A549 (cell line): ENCODE results near the gene MEMO1. TPM values are rescaled to one million over a fixed set of nuclear protein-coding genes. Genes with fewer than 3 reads are reported as not detected.

Experiments used
- ATAC-seq, 2 experiments: fragments of 200-7000 bp in 1 of 2; fragments of >200 bp in 1 of 2; cut with Nextera tagmentation in 1 of 2; cut with Tn5 transposase in 1 of 2; 3 replicates each; pipeline versions ENCODE4 v1.8.0 to v1.9.1; 2018 to 2020; ENCODE audit warnings: mild to moderate bottlenecking in 1 of 2, moderate library complexity in 1 of 2
- CTCF ChIA-PET: fragments of 300-600 bp; sonication (Branson Sonifier 250); formaldehyde crosslinking; extraction: SDS; loops from one replicate; lab custom pipeline; 2021; ENCODE audit warnings: antibody characterized with exemption, inconsistent platforms; lab: Yijun Ruan, JAX
- POLR2A ChIA-PET: fragments of 350-600 bp; formaldehyde crosslinking; extraction: SDS; loops from one replicate; lab custom pipeline; 2021; ENCODE audit warnings: antibody characterized with exemption, inconsistent platforms; lab: Yijun Ruan, JAX
- DNase-seq, 2 experiments: peaks; one replicate each; pipeline versions ENCODE4 v3.0.0 to v3.0.0-alpha.2; 2011 to 2016; ENCODE audit warnings: low read depth in 1 of 2, low spot score in 1 of 2
- FAIRE-seq: peaks from 2 replicates; lab custom pipeline; 2011; peaks lifted over from hg19 to GRCh38; lab: Jason Lieb, UNC
- H3K27ac ChIP-seq, 2 experiments: fragments of >200 bp; sonication (Bioruptor Twin); formaldehyde crosslinking; 3 replicates each; pipeline ENCODE4 v1.5.1; 2016 to 2017
- H3K4me1 ChIP-seq: fragments of >200 bp; sonication (Bioruptor Twin); formaldehyde crosslinking; 3 replicates; pipeline ENCODE4 v1.6.1; 2016
- H3K4me2 ChIP-seq: fragments of >200 bp; sonication (Bioruptor Twin); formaldehyde crosslinking; 3 replicates; pipeline ENCODE4 v1.6.1; 2016
- H3K4me3 ChIP-seq: fragments of >200 bp; sonication (Bioruptor Twin); formaldehyde crosslinking; 3 replicates; pipeline ENCODE4 v1.5.1; 2016
- H3K9me3 ChIP-seq: fragments of >200 bp; sonication (Bioruptor Twin); formaldehyde crosslinking; 3 replicates; pipeline ENCODE4 v1.6.1; 2016
- BCL3 ChIP-seq: fragments of >200 bp; sonication (Bioruptor Twin); formaldehyde crosslinking; IDR thresholded peaks from 3 replicates; pipeline ENCODE4 v1.6.1; 2016
- CBX8 ChIP-seq: fragments of 200-600 bp; sonication (generic); IDR thresholded peaks from 2 replicates; pipeline ENCODE4 v1.6.1; 2016
- CEBPB ChIP-seq, 2 experiments: fragments of >200 bp in 1 of 2; sonication (Bioruptor Twin) in 1 of 2; formaldehyde crosslinking in 1 of 2; IDR thresholded peaks; 2 replicates each; pipeline ENCODE4 v1.6.1; 2012 to 2016
- EHMT2 ChIP-seq: fragments of 200-600 bp; sonication (generic); IDR thresholded peaks from 2 replicates; pipeline ENCODE4 v1.6.1; 2016; ENCODE audit warnings: antibody characterized with exemption, low read depth, mild to moderate bottlenecking, moderate library complexity
- FOXS1 ChIP-seq: fragments of 250-450 bp; sonication (Bioruptor Pico); IDR thresholded peaks from 2 replicates; pipeline ENCODE4 v1.5.0; 2020; ENCODE audit warnings: mild to moderate bottlenecking, moderate library complexity
- HDAC2 ChIP-seq: fragments of 200-600 bp; sonication (generic); IDR thresholded peaks from 2 replicates; pipeline ENCODE4 v1.6.1; 2016
- HOXB5 ChIP-seq: fragments of 250-450 bp; sonication (Bioruptor Pico); IDR thresholded peaks from 2 replicates; pipeline ENCODE4 v1.5.0; 2020; ENCODE audit warnings: mild to moderate bottlenecking, moderate library complexity
- MAFK ChIP-seq: fragments of 450-650 bp; IDR thresholded peaks from 2 replicates; pipeline ENCODE4 v1.6.1; 2014; ENCODE audit not compliant: partially characterized antibody
- MAX ChIP-seq: IDR thresholded peaks from 2 replicates; pipeline ENCODE4 v1.6.1; 2012
- NFE2L2 ChIP-seq: fragments of 150-350 bp; conservative IDR thresholded peaks from 2 replicates; pipeline ENCODE4 v1.6.1; 2014; ENCODE audit warnings: low read length
- NR3C1 ChIP-seq: fragments of >200 bp; sonication (Bioruptor Twin); formaldehyde crosslinking; IDR thresholded peaks from 3 replicates; pipeline ENCODE4 v1.6.1; 2017
- POLR2A ChIP-seq: IDR thresholded peaks from 2 replicates; pipeline ENCODE4 v1.6.1; 2012; ENCODE audit warnings: mild to moderate bottlenecking, low read length
- POLR2AphosphoS2 ChIP-seq: conservative IDR thresholded peaks from 2 replicates; pipeline ENCODE4 v1.6.1; 2012; ENCODE audit warnings: low read length, improper control_type of control experiment, inconsistent platforms
- RAD21 ChIP-seq, 2 experiments: fragments of >200 bp in 1 of 2; sonication (Bioruptor Twin) in 1 of 2; formaldehyde crosslinking in 1 of 2; IDR thresholded peaks in 1 of 2; conservative IDR thresholded peaks in 1 of 2; 2 replicates in 1 of 2; 3 replicates in 1 of 2; pipeline ENCODE4 v1.6.1; 2012 to 2018; ENCODE audit warnings: inconsistent platforms in 1 of 2
- RARB ChIP-seq: fragments of 250-450 bp; sonication (Bioruptor Pico); IDR thresholded peaks from 2 replicates; pipeline ENCODE4 v1.8.0; 2021; ENCODE audit warnings: mild to moderate bottlenecking, moderate library complexity
- RCOR1 ChIP-seq: fragments of 150-350 bp; IDR thresholded peaks from 2 replicates; pipeline ENCODE4 v1.6.1; 2014; ENCODE audit warnings: antibody characterized with exemption, low read length, low read depth
- RFX5 ChIP-seq: fragments of 450-650 bp; IDR thresholded peaks from 2 replicates; pipeline ENCODE4 v1.7.1; 2014; ENCODE audit warnings: antibody characterized with exemption, mild to moderate bottlenecking, moderate library complexity
- TP53 ChIP-seq: fragments of 250-450 bp; sonication (Bioruptor Pico); IDR thresholded peaks from 2 replicates; pipeline ENCODE4 v1.5.0; 2021; ENCODE audit warnings: mild to moderate bottlenecking, moderate library complexity
- ZNF302 ChIP-seq: fragments of 250-450 bp; sonication (Bioruptor Pico); IDR thresholded peaks from 2 replicates; pipeline ENCODE4 v1.9.0; 2021; ENCODE audit warnings: inconsistent platforms, mild to moderate bottlenecking, moderate library complexity
- WGBS: methylation state at CpG from one replicate; pipeline ENCODE4 v1.1.6; 2017; ENCODE audit errors: missing lambda C conversion rate; 5-methylcytosine and 5-hydroxymethylcytosine counted together
- polyA plus RNA-seq, 4 experiments: library from polyadenylated mRNA; depleted of rRNA in 3 of 4; stranded (reverse); fragments of >200 nt; fragmentation: RNase III in 1 of 4; extraction: RNeasy Plus Mini Kit Qiagen cat#74134 plus additional on column Dnase treatment in 1 of 4; gene quantifications; 2 replicates in 3 of 4; 3 replicates in 1 of 4; pipeline ENCODE4 v1.2.3, GENCODE V29; 2011 to 2017
- TF ChIP-seq, protein P1 (sequence below): fragments of 200-600 bp; sonication (generic); IDR thresholded peaks from 2 replicates; pipeline ENCODE4 v1.6.1; 2016; ENCODE audit warnings: antibody characterized with exemption, mild to moderate bottlenecking, moderate library complexity
- TF ChIP-seq, protein P2 (sequence below): fragments of >200 bp; sonication (Bioruptor Twin); formaldehyde crosslinking; IDR thresholded peaks from 3 replicates; pipeline ENCODE4 v1.5.1; 2016

The MEMO1 gene
- polyA plus RNA-seq, 2 of the 4 experiments (the other 2 are of a cell fraction): 80.2 to 87.0 TPM

DNA sequence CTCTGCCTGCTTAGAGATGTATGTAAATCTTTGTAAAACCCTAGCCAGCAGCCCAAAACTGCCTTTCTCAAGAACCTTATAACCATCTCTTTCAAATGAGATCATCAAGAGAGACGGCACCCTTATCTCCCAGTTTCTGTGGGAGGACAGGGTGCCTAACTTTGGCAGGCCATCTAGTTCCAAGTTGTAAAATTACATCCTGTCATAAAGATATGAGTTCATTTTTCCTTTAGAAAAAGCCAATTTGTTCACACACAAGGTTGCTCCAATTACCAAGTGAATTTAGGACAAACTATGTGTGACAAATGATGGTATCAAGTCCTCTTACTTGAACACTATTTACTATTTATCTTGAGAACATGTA is 65.3 kb downstream of the MEMO1 start:
- Histone ChIP-seq H3K4me1 (peaks cover 5% of the 10 kb centered on the region; the same call in 1 of the 3 replicates), H3K4me3 (no peak overlapping the region), H3K27ac (no peak overlapping the region), H3K9me3 (no peaks in the 10 kb centered on the region), H3K4me2 (no peak overlapping the region)
- CTCF ChIA-PET: no interaction called here
- 72% methylated on average over 1 of the region's 1 CpG for WGBS
- no peak for TF ChIP-seq RARB (CRISPR knock-in tag)
- TF ChIP-seq POLR2A: no peak
- TF ChIP-seq MAX: no peak
- TF ChIP-seq CEBPB (IDR thresholded peaks at IDR 0.05): no peak
- no peak for TF ChIP-seq NR3C1
- TF ChIP-seq BCL3: no peak
- TF ChIP-seq RFX5: no peak
- no peak for TF ChIP-seq HDAC2
- TF ChIP-seq RCOR1: no peak
- no peak for TF ChIP-seq CBX8
- TF ChIP-seq EHMT2: no peak
- no peak for TF ChIP-seq POLR2AphosphoS2
- no peak for TF ChIP-seq ZNF302 (CRISPR knock-in tag)
- TF ChIP-seq, protein P1, sequence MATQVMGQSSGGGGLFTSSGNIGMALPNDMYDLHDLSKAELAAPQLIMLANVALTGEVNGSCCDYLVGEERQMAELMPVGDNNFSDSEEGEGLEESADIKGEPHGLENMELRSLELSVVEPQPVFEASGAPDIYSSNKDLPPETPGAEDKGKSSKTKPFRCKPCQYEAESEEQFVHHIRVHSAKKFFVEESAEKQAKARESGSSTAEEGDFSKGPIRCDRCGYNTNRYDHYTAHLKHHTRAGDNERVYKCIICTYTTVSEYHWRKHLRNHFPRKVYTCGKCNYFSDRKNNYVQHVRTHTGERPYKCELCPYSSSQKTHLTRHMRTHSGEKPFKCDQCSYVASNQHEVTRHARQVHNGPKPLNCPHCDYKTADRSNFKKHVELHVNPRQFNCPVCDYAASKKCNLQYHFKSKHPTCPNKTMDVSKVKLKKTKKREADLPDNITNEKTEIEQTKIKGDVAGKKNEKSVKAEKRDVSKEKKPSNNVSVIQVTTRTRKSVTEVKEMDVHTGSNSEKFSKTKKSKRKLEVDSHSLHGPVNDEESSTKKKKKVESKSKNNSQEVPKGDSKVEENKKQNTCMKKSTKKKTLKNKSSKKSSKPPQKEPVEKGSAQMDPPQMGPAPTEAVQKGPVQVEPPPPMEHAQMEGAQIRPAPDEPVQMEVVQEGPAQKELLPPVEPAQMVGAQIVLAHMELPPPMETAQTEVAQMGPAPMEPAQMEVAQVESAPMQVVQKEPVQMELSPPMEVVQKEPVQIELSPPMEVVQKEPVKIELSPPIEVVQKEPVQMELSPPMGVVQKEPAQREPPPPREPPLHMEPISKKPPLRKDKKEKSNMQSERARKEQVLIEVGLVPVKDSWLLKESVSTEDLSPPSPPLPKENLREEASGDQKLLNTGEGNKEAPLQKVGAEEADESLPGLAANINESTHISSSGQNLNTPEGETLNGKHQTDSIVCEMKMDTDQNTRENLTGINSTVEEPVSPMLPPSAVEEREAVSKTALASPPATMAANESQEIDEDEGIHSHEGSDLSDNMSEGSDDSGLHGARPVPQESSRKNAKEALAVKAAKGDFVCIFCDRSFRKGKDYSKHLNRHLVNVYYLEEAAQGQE: no peak
- no peak for TF ChIP-seq MAFK
- no peak for TF ChIP-seq RAD21 (conservative IDR thresholded peaks at IDR 0.05 in 1 of 2, IDR thresholded peaks at IDR 0.05 in 1 of 2)
- TF ChIP-seq NFE2L2: no peak
- TF ChIP-seq HOXB5 (CRISPR knock-in tag): no peak
- TF ChIP-seq, protein P2, sequence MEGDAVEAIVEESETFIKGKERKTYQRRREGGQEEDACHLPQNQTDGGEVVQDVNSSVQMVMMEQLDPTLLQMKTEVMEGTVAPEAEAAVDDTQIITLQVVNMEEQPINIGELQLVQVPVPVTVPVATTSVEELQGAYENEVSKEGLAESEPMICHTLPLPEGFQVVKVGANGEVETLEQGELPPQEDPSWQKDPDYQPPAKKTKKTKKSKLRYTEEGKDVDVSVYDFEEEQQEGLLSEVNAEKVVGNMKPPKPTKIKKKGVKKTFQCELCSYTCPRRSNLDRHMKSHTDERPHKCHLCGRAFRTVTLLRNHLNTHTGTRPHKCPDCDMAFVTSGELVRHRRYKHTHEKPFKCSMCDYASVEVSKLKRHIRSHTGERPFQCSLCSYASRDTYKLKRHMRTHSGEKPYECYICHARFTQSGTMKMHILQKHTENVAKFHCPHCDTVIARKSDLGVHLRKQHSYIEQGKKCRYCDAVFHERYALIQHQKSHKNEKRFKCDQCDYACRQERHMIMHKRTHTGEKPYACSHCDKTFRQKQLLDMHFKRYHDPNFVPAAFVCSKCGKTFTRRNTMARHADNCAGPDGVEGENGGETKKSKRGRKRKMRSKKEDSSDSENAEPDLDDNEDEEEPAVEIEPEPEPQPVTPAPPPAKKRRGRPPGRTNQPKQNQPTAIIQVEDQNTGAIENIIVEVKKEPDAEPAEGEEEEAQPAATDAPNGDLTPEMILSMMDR: no peak
- no peak for FAIRE-seq
- DNase-seq: no peak
- POLR2A ChIA-PET: no interaction called here
- no peak for ATAC-seq

DNA sequence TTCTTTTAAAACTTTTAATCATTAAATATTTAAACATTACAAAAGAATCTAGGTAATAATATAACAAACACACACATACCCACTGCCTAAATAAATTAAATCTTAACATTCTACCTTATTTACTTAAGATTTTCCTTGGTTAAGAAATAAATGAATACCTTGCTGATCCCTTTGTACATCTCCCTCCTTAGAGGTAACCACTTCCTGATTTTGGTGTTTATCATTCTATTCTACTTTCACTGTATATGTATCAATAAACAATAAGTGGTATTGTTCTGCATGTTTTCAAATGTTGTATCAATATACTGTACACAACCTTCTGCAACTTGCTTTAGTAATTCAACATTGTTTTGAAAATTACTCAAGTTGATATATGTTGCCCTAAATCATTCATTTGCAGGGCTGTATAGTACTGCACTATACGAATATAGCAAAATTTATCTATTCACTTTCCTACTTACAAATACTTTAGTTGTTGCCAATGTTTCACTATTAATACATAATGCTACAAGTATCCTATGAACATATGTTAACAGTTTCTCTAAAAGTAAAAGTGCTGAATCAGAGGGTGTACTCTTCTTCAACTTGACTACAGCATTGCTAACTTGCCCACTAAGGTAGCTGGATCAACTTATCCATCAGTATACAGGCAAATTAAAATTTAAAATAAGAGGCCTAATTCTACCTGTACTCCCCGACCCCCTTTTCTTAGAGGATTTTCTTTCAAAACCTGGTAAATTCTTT is 65.8 kb downstream of the MEMO1 start:
- H3K4me3 ChIP-seq: no peak overlapping the region
- 93% methylated on average over 2 of the region's 2 CpGs for WGBS
- no peak for ATAC-seq
- CTCF ChIA-PET: no interaction called here
- TF ChIP-seq NFE2L2 (no peak), TP53 (CRISPR knock-in tag) (no peak), FOXS1 (CRISPR knock-in tag) (no peak), POLR2AphosphoS2 (no peak), MAFK (peak; percentile 32)
- TF ChIP-seq, protein P2: no peak
- TF ChIP-seq, all 56 proteins: peak for 1
- POLR2A ChIA-PET: no interaction called here
- H3K4me2 ChIP-seq: no peak overlapping the region
- no peak for DNase-seq
- peaks cover 5% of the 10 kb centered on the region; the same call in 1 of the 3 replicates for H3K4me1 ChIP-seq
- no peak for FAIRE-seq
- H3K9me3 ChIP-seq: no peaks in the 10 kb centered on the region
- H3K27ac ChIP-seq: no peak overlapping the region
